ENCODE data around the gene POLR3C. TPM values are rescaled to one million over a fixed set of nuclear protein-coding genes. Genes with fewer than 3 reads are reported as not detected.
A peak's percentile ranks its signal among the peaks of the same experiment; 100 is the strongest.
"Not testable (repeated sequence)": the region's sequence is repeated elsewhere in the genome, so short reads cannot be mapped to it uniquely, and the experiment has no call there.

The POLR3C gene
- total and polyA plus RNA-seq, 2 of the 4 experiments (the other 2 are of a cell fraction), result 47.0 to 94.1 TPM

- Histone ChIP-seq H4K8ac (ENCODE audit: low read depth in 2 of 2, low read length in 2 of 2) (0 out of 4 replicates have a peak overlapping the region, but pooled peaks of 1 of the 2 experiments have one; percentile 42), H3K4me2 (ENCODE audit: low read depth, low read length) (peak overlapping the region; percentile 67), H3K4me3 (ENCODE audit: insufficient read depth, low read depth, low read length) (peak overlapping the region; percentile 26; the same call in 1 of the 2 replicates), H4K20me1 (ENCODE audit: insufficient read depth, low read length) (peaks cover 12% of the 10 kb centered on the region; the same call in 1 of the 2 replicates)
- H2BK20ac ChIP-seq (ENCODE audit: low read depth, low read length); H2BK15ac ChIP-seq (ENCODE audit: low read depth, low read length); H3K9ac ChIP-seq (ENCODE audit: low read depth, low read length); H2AK9ac ChIP-seq (replicated peaks; ENCODE audit: low read depth, low read length, poor library complexity); DNase-seq; H3K4ac ChIP-seq (ENCODE audit: low read depth, low read length); H3K23ac ChIP-seq (ENCODE audit: low read depth, low read length); H3K56ac ChIP-seq (ENCODE audit: extremely low read depth, insufficient read depth, low read length); H4K91ac ChIP-seq (ENCODE audit: insufficient read depth, low read depth, low read length); H3K27me3 ChIP-seq (ENCODE audit: control insufficient read depth, insufficient read depth, low read length); H3K27ac ChIP-seq (ENCODE audit: insufficient read depth, low read length); in situ Hi-C loops (cut with MboI; ENCODE audit: low sequenced_read_pairs); H3K14ac ChIP-seq (replicated peaks; ENCODE audit: low read depth, low read length); H2BK120ac ChIP-seq (ENCODE audit: low read depth, low read length); H3K4me1 ChIP-seq (ENCODE audit: control insufficient read depth, insufficient read depth, low read length); H3K18ac ChIP-seq (ENCODE audit: low read depth, low read length); intact Hi-C loops (cut with micrococcal nuclease); POLR2A ChIA-PET (ENCODE audit: unreplicated experiment); H3K9me3 ChIP-seq (ENCODE audit: control insufficient read depth, insufficient read depth, low read length); H3K36me3 ChIP-seq (ENCODE audit: control insufficient read depth, insufficient read depth, low read length); H2BK5ac ChIP-seq (ENCODE audit: low read depth, low read length, poor library complexity, severe bottlenecking); BruUV-seq (replicated peaks); CTCF ChIA-PET; H2AK5ac ChIP-seq (ENCODE audit: low read depth, low read length); H2AFZ ChIP-seq (replicated peaks; ENCODE audit: low read length, poor library complexity); H3K79me1 ChIP-seq (ENCODE audit: low read depth in 1 of 2, low read length in 2 of 2); H3K9me1 ChIP-seq (ENCODE audit: insufficient read depth, low read length); dilution Hi-C loops (cut with HindIII; ENCODE audit: low sequenced_read_pairs, unreplicated experiment); H4K5ac ChIP-seq (ENCODE audit: low read depth, low read length): not testable (repeated sequence)
- peak; percentile 63 for ATAC-seq (ENCODE audit: low read depth)
- WGBS, 2 experiments (ENCODE audit: extremely low coverage in 2 of 2, insufficient read length in 1 of 2), result no CpG with 5 or more reads among the region's 6 CpGs
Observed at GRCh38 chr1:145812977-145813810, 10.8 kb upstream of the POLR3C start.

GRCh38 chr1:145818095-145818494, 5.9 kb upstream of the POLR3C start:
- peak; percentile 76 for ATAC-seq (ENCODE audit: low read depth)
- dilution Hi-C loops (cut with HindIII; ENCODE audit: low sequenced_read_pairs, unreplicated experiment); H3K27ac ChIP-seq (ENCODE audit: insufficient read depth, low read length); H2BK120ac ChIP-seq (ENCODE audit: low read depth, low read length); H3K18ac ChIP-seq (ENCODE audit: low read depth, low read length); H4K20me1 ChIP-seq (ENCODE audit: insufficient read depth, low read length); H3K4me1 ChIP-seq (ENCODE audit: control insufficient read depth, insufficient read depth, low read length); H2BK20ac ChIP-seq (ENCODE audit: low read depth, low read length); POLR2A ChIA-PET (ENCODE audit: unreplicated experiment); BruUV-seq (replicated peaks); H3K9me3 ChIP-seq (ENCODE audit: control insufficient read depth, insufficient read depth, low read length); CTCF ChIA-PET; H3K27me3 ChIP-seq (ENCODE audit: control insufficient read depth, insufficient read depth, low read length); intact Hi-C loops (cut with micrococcal nuclease); H3K9ac ChIP-seq (ENCODE audit: low read depth, low read length); H2BK15ac ChIP-seq (ENCODE audit: low read depth, low read length); H3K4ac ChIP-seq (ENCODE audit: low read depth, low read length); H3K9me1 ChIP-seq (ENCODE audit: insufficient read depth, low read length); H2AFZ ChIP-seq (replicated peaks; ENCODE audit: low read length, poor library complexity); H4K91ac ChIP-seq (ENCODE audit: insufficient read depth, low read depth, low read length); H3K36me3 ChIP-seq (ENCODE audit: control insufficient read depth, insufficient read depth, low read length); H3K23ac ChIP-seq (ENCODE audit: low read depth, low read length); H4K5ac ChIP-seq (ENCODE audit: low read depth, low read length); H2AK9ac ChIP-seq (replicated peaks; ENCODE audit: low read depth, low read length, poor library complexity); H3K79me1 ChIP-seq (ENCODE audit: low read depth in 1 of 2, low read length in 2 of 2); H3K56ac ChIP-seq (ENCODE audit: extremely low read depth, insufficient read depth, low read length); H3K4me3 ChIP-seq (ENCODE audit: insufficient read depth, low read depth, low read length); H3K14ac ChIP-seq (replicated peaks; ENCODE audit: low read depth, low read length); H4K8ac ChIP-seq (ENCODE audit: low read depth in 2 of 2, low read length in 2 of 2); in situ Hi-C loops (cut with MboI; ENCODE audit: low sequenced_read_pairs); H2AK5ac ChIP-seq (ENCODE audit: low read depth, low read length): not testable (repeated sequence)
- H3K4me2 ChIP-seq (ENCODE audit: low read depth, low read length), result peak overlapping the region; percentile 86; the same call in 1 of the 2 replicates
- no CpG with 5 or more reads among the region's 6 CpGs for WGBS, 2 experiments (ENCODE audit: extremely low coverage in 2 of 2, insufficient read length in 1 of 2)
- peak; percentile 70 for DNase-seq
- peak overlapping the region; percentile 72 for H2BK5ac ChIP-seq (ENCODE audit: low read depth, low read length, poor library complexity, severe bottlenecking)
